WERI-Rb-1 (cell line): ENCODE data around the gene GPR137B.

Source experiments
- DNase-seq: peaks from one replicate; pipeline ENCODE4 v3.0.0-alpha.2; 2020
- H3K27ac ChIP-seq: fragments of 250-450 bp; sonication (Bioruptor Pico); 2 replicates; pipeline ENCODE4 v1.5.1; 2020; ENCODE audit warnings: mild to moderate bottlenecking, moderate library complexity
- H3K27me3 ChIP-seq: fragments of 250-450 bp; sonication (Bioruptor Pico); 2 replicates; pipeline ENCODE4 v1.5.1; 2021; ENCODE audit warnings: mild to moderate bottlenecking, low read depth, moderate library complexity; ENCODE audit not compliant: insufficient read depth, severe bottlenecking
- H3K36me3 ChIP-seq: fragments of 250-450 bp; sonication (Bioruptor Pico); 2 replicates; pipeline ENCODE4 v1.5.1; 2020; ENCODE audit warnings: mild to moderate bottlenecking, moderate library complexity
- H3K4me3 ChIP-seq: 2 replicates; pipeline ENCODE4 v1.5.1; 2011; ENCODE audit warnings: low read depth, mild to moderate bottlenecking, control low read depth, low read length
- H3K9me3 ChIP-seq: fragments of 250-450 bp; sonication (Bioruptor Pico); 2 replicates; pipeline ENCODE4 v1.5.1; 2021; ENCODE audit warnings: mild to moderate bottlenecking, moderate library complexity; ENCODE audit not compliant: severe bottlenecking
- TF ChIP-seq, protein P1 (sequence below): IDR thresholded peaks from 2 replicates; pipeline ENCODE4 v1.5.1; 2011; ENCODE audit warnings: low read depth, mild to moderate bottlenecking, control low read depth, inconsistent platforms, low read length

Gene GPR137B

DNA sequence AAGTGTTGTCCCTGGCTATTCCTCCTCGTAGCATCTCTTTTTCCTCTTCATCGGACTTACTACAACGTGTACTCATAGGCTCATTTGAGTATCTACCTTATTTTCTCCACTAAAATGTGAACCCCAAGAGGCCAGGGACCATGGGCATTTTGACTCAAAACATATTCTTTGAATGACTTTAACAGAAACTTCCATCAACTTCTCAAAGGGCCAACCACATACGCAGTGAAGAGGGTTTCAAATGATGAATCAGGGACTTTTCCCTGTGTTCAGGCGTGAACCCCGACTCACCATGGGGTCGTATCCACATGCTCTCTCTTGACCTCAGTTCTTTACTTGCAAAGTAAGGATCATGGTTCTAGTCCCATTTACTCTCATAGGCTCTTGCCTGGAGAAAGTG lies 20.2 kb upstream of the GPR137B start:
- TF ChIP-seq, protein P1, sequence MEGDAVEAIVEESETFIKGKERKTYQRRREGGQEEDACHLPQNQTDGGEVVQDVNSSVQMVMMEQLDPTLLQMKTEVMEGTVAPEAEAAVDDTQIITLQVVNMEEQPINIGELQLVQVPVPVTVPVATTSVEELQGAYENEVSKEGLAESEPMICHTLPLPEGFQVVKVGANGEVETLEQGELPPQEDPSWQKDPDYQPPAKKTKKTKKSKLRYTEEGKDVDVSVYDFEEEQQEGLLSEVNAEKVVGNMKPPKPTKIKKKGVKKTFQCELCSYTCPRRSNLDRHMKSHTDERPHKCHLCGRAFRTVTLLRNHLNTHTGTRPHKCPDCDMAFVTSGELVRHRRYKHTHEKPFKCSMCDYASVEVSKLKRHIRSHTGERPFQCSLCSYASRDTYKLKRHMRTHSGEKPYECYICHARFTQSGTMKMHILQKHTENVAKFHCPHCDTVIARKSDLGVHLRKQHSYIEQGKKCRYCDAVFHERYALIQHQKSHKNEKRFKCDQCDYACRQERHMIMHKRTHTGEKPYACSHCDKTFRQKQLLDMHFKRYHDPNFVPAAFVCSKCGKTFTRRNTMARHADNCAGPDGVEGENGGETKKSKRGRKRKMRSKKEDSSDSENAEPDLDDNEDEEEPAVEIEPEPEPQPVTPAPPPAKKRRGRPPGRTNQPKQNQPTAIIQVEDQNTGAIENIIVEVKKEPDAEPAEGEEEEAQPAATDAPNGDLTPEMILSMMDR = no peak
- Histone ChIP-seq H3K36me3 (no peaks in the 10 kb centered on the region), H3K9me3 (no peaks in the 10 kb centered on the region), H3K4me3 (no peak overlapping the region), H3K27me3 (no peaks in the 10 kb centered on the region), H3K27ac (no peak overlapping the region)
- DNase-seq = no peak

DNA sequence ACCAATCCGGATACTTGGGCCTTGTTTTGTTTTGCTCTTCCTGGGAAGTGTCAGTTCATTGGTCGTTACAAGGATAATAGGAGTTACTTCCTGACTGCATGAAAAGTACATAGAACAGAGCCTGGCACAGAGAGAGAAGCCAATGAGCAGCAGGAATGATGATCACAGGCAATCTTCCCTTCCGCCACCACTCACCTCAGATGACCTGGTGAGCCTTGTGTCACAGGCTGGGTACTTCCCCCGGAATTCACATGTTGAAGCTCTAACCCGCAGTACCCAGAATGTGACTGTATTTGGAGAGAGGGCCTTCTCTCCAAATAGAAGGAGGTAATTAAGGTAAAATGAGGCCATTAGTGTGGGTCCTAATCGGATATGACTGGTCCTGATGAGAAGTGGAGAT lies 18.8 kb upstream of the GPR137B start:
- Histone ChIP-seq H3K36me3 (no peaks in the 10 kb centered on the region), H3K27ac (no peak overlapping the region), H3K9me3 (no peaks in the 10 kb centered on the region), H3K27me3 (no peaks in the 10 kb centered on the region), H3K4me3 (no peak overlapping the region)
- DNase-seq = no peak
- TF ChIP-seq, protein P1 = no peak

DNA sequence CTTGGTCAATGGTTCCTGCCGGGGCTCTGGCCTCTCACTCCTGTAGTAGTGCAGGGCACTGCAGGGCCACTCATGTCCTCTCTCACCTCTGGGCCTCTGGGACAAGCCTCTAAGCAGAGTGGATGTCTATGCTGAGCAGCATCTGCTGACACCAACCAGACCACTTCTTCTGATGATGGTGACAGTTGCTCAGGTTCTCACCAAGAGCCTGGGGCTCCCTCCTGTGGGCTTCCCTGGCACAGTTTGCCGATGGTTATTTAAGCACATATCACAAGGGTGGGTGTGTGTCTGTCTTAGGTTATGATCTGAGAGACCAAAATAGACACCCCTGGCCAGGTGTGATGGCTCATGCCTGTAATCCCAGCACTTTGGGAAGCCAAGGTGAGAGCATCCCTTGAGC lies 17.4 kb upstream of the GPR137B start:
- Histone ChIP-seq H3K27me3 (no peaks in the 10 kb centered on the region), H3K27ac (no peak overlapping the region), H3K9me3 (no peaks in the 10 kb centered on the region), H3K36me3 (no peaks in the 10 kb centered on the region), H3K4me3 (no peak overlapping the region)
- no peak for DNase-seq
- TF ChIP-seq, protein P1 = peak; percentile 35; the same call in 1 of the 2 replicates

DNA sequence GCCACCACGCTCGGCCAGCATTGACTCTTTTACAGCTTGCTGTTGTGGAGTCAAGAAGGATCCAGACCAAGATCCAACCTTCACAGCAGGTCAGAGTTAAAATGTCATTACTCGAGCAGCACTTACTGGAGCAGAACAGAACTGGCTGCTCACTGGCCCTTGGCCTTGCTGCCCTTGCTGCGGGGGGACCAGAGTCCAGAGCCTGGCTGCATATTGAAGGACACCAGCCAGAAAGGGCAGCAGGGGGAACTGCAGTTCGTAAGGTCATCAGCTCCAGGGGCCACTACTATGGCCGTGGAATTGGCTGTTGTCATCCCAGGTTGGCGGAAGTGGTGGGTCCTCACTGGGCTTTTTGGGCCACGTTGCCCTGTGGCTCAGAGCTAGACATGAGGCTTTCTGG lies 15.3 kb upstream of the GPR137B start:
- Histone ChIP-seq H3K9me3 (no peaks in the 10 kb centered on the region), H3K36me3 (no peaks in the 10 kb centered on the region)
- TF ChIP-seq, protein P1 = no peak

DNA sequence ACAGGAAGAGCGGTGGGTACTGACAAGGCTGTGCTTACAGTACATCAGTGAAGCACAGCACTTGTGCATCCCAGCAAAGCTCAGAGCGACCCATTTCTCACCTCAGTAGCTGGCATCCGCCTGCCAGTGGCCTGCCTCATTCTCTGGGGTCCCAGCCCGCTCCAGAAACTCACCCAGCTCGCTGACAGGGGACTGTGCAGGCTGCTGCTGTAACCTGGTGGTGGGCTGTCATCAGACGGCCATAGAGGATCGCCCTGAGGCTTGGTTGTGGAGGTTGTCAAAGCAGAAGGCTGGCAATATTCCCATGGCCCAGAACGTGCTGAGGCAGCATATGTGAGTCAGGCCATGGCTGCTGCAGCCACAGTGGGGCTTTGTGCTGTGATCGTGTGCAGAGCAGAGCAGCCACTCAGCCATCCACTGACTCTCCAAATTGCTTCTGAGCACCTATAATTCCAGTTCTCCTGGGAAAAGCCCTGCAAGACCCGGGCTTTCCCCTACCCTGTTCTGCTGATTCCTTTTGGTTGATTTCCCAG lies 13.6 kb upstream of the GPR137B start:
- Histone ChIP-seq H3K36me3 (no peaks in the 10 kb centered on the region), H3K9me3 (no peaks in the 10 kb centered on the region), H3K27ac (no peak overlapping the region), H3K4me3 (no peak overlapping the region), H3K27me3 (no peaks in the 10 kb centered on the region)
- DNase-seq = no peak
- TF ChIP-seq, protein P1 = no peak

More for the DNA sequence above, 15.3 kb upstream of the GPR137B start:
- no peak overlapping the region for H3K4me3 ChIP-seq
- DNase-seq = no peak
- no peak overlapping the region for H3K27ac ChIP-seq
- H3K27me3 ChIP-seq = no peaks in the 10 kb centered on the region

DNA sequence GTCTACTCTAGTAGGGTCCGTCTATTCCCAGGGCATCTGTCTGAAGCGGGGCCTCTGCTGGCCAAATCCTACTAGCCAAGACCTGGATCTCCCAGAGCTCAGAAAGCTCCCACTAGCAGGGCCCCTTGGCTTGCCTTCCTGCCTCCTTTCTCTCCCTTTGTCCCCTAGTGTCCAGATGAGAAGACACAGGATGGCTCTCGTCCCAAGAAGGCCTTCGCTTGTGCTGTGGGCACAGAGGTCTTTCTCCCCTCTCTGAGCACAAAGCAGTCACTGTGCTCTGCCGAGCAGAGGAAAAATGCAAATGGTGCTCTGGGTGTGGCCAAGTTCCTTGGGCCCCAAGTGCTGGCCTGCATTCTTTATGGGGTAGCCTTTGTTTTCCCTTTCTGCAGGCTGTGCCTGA lies 13.0 kb upstream of the GPR137B start:
- H3K27me3 ChIP-seq = no peaks in the 10 kb centered on the region
- no peak for DNase-seq
- TF ChIP-seq, protein P1 = no peak

More for the DNA sequence above, 13.0 kb upstream of the GPR137B start:
- Histone ChIP-seq H3K9me3 (no peaks in the 10 kb centered on the region), H3K4me3 (no peak overlapping the region), H3K27ac (no peak overlapping the region), H3K36me3 (no peaks in the 10 kb centered on the region)
